ENCODE data around the gene NTRK3.

- TF ChIP-seq ZNF384 (IDR thresholded peaks at IDR 0.05) (no peak), PKNOX1 (IDR thresholded peaks at IDR 0.05) (no peak), FOXM1 (IDR thresholded peaks at IDR 0.05; ENCODE audit: borderline replicate concordance) (no peak), NFRKB (IDR thresholded peaks at IDR 0.05) (no peak), FOXA1 (IDR thresholded peaks at IDR 0.05) (no peak), SP1 (IDR thresholded peaks at IDR 0.05) (no peak), BHLHE40 (IDR thresholded peaks at IDR 0.05; ENCODE audit: borderline replicate concordance) (no peak), L3MBTL2 (conservative IDR thresholded peaks at IDR 0.05) (no peak), FOXK2 (IDR thresholded peaks at IDR 0.05) (no peak), SUZ12 (IDR thresholded peaks at IDR 0.05) (no peak), CTBP1 (IDR thresholded peaks at IDR 0.05; ENCODE audit: borderline replicate concordance) (no peak), ELF4 (IDR thresholded peaks at IDR 0.05) (no peak), HDGF (IDR thresholded peaks at IDR 0.05; ENCODE audit: borderline replicate concordance) (no peak), TARDBP (IDR thresholded peaks at IDR 0.05) (no peak)
Observed at GRCh38 chr15:88256279-88257230, at the start of gene NTRK3.

Data from HEK293T (cell line).